Hematopoietic multipotent progenitor cell treated with erythropoietin and hydrocortisone succinate and interleukin-3 and kit ligand, for 8 days (in vitro differentiated cells): Measurements from ENCODE around the gene C9orf72.
"Not testable (repeated sequence)": the region's sequence is repeated elsewhere in the genome, so short reads cannot be mapped to it uniquely, and the experiment has no call there.

Source experiments
- DNase-seq: peaks from one replicate; pipeline ENCODE4 v3.0.0-alpha.2; 2015

C9orf72 gene

GRCh38 chr9:27572918-27573633 lies at the start of gene C9orf72:
Gene C9orf72, minus strand, starts transcription at chr9:27573481. Its CDS starts 6,361 bp downstream, at chr9:27567120.
- no peak for DNase-seq

GRCh38 chr9:27622693-27623340 lies 49.5 kb upstream of the C9orf72 start:
- DNase-seq: no peak

GRCh38 chr9:27619743-27620142 lies 46.5 kb upstream of the C9orf72 start:
- DNase-seq: no peak

- no peak for DNase-seq
Observed at GRCh38 chr9:27618066-27618465, 44.8 kb upstream of the C9orf72 start.

GRCh38 chr9:27614551-27614950 lies 41.3 kb upstream of the C9orf72 start:
- no peak for DNase-seq

- DNase-seq: not testable (repeated sequence)
Observed at GRCh38 chr9:27612036-27612435, 38.8 kb upstream of the C9orf72 start.

- no peak for DNase-seq
Observed at GRCh38 chr9:27610622-27611021, 37.3 kb upstream of the C9orf72 start.

GRCh38 chr9:27602954-27603353 lies 29.7 kb upstream of the C9orf72 start:
- no peak for DNase-seq

GRCh38 chr9:27602142-27602861 lies 29.0 kb upstream of the C9orf72 start:
- DNase-seq: no peak

GRCh38 chr9:27601396-27601795 lies 28.1 kb upstream of the C9orf72 start:
- no peak for DNase-seq

- DNase-seq: no peak
Observed at GRCh38 chr9:27600256-27600655, 27.0 kb upstream of the C9orf72 start.

- DNase-seq: no peak
Observed at GRCh38 chr9:27599870-27600238, 26.6 kb upstream of the C9orf72 start.

GRCh38 chr9:27599102-27599869 lies 26.0 kb upstream of the C9orf72 start:
- DNase-seq: no peak

- no peak for DNase-seq
Observed at GRCh38 chr9:27595733-27596132, 22.5 kb upstream of the C9orf72 start.

- DNase-seq: no peak
Observed at GRCh38 chr9:27591672-27592071, 18.4 kb upstream of the C9orf72 start.

- DNase-seq: no peak
Observed at GRCh38 chr9:27591093-27591492, 17.8 kb upstream of the C9orf72 start.

GRCh38 chr9:27590651-27591050 lies 17.4 kb upstream of the C9orf72 start:
- DNase-seq: no peak

- DNase-seq: no peak
Observed at GRCh38 chr9:27589462-27589861, 16.2 kb upstream of the C9orf72 start.

GRCh38 chr9:27586304-27586703 lies 13.0 kb upstream of the C9orf72 start:
- DNase-seq: no peak

- no peak for DNase-seq
Observed at GRCh38 chr9:27584931-27585330, 11.7 kb upstream of the C9orf72 start.

- DNase-seq: no peak
Observed at GRCh38 chr9:27582794-27583193, 9.5 kb upstream of the C9orf72 start.

- DNase-seq: no peak
Observed at GRCh38 chr9:27581826-27582225, 8.5 kb upstream of the C9orf72 start.
